ENCODE data around the gene B3GNT7.
A peak's percentile ranks its signal among the peaks of the same experiment; 100 is the strongest.
"Not testable (repeated sequence)": the region's sequence is repeated elsewhere in the genome, so short reads cannot be mapped to it uniquely, and the experiment has no call there.

Gene B3GNT7

DNA sequence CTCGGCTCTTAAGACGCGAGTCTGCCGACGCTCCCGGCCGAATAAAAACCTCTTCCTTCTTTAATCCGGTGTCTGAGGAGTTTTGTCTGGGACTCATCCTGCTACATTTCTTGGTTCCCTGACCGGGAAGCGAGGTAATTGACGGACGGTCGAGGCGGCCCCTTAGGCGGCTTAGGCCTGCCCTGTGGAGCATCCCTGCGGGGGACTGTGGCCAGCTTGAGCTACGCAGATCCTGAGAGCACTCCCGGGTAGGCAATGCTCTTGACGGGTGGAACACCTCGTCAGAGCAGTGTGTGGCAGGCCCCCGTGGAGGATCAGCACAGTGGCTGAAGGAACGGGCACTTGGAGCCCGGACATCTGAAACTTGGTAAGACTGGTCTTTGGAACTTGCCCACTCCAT lies 5.6 kb downstream of the B3GNT7 start:
- not testable (repeated sequence) for H3K4me2 ChIP-seq (ENCODE audit: low read length); H4K8ac ChIP-seq (ENCODE audit: low read depth, low read length)
- WGBS (ENCODE audit: extremely low coverage, insufficient coverage, low lambda C conversion rate), result no CpG with 5 or more reads among the region's 23 CpGs

DNA sequence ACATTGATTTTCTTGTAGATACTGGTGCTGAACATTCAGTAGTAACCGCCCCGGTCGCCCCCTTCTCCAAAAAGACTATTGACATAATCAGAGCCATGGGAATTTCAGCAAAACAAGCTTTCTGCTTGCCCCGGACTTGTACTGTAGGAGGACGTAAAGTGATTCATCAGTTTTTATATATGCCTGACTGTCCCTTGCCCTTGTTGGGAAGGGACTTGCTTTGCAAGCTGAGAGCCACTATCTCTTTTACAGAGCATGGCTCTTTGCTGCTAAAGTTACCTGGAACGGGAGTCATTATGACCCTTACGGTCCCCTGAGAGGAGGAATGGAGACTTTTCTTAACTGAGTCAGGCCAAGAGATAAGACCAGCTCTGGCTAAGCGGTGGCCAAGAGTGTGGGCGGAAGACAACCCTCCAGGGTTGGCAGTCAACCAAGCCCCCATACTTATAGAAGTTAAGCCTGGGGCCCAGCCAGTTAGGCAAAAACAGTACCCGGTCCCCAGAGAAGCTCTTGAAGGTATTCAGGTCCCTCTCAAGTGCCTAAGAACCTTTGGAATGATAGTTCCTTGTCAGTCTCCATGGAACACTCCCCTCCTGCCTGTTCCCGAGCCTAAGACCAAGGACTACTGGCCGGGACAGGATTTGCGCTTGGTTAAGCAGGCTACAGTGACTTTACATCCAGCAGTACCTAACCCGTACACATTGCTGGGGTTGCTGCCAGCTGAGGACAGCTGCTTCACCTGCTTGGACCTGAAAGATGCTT lies 8.1 kb downstream of the B3GNT7 start:
- not testable (repeated sequence) for H4K5ac ChIP-seq (ENCODE audit: low read length); H2BK120ac ChIP-seq (ENCODE audit: low read depth, low read length); H2BK15ac ChIP-seq (replicated peaks; ENCODE audit: low read depth); H3K4me2 ChIP-seq (ENCODE audit: low read length); H2BK5ac ChIP-seq (ENCODE audit: low read length); H3K27me3 ChIP-seq (ENCODE audit: insufficient read depth, low read length, poor library complexity); H3K27ac ChIP-seq (ENCODE audit: low read depth, low read length); H4K8ac ChIP-seq (ENCODE audit: low read depth, low read length); H3K18ac ChIP-seq (ENCODE audit: low read length); H3K9ac ChIP-seq (ENCODE audit: low read length); H3K79me1 ChIP-seq (ENCODE audit: low read length); H3K4me1 ChIP-seq (ENCODE audit: control insufficient read depth, low read depth, low read length); H3K56ac ChIP-seq (ENCODE audit: low read length); H3K4me3 ChIP-seq (ENCODE audit: low read length); H3K36me3 ChIP-seq (ENCODE audit: control insufficient read depth, insufficient read depth, low read length); H3K23ac ChIP-seq (ENCODE audit: low read length); H3K4ac ChIP-seq (ENCODE audit: low read depth, low read length); H2AK5ac ChIP-seq (ENCODE audit: low read length)
- WGBS (ENCODE audit: extremely low coverage, insufficient coverage, low lambda C conversion rate), result no CpG with 5 or more reads among the region's 14 CpGs
- peaks cover 13% of the 10 kb centered on the region for H3K79me2 ChIP-seq (ENCODE audit: control insufficient read depth, insufficient read depth, low read length)
- DNase-seq, result peak; percentile 46

More for the DNA sequence above, 5.6 kb downstream of the B3GNT7 start:
- not testable (repeated sequence) for H2BK15ac ChIP-seq (replicated peaks; ENCODE audit: low read depth); H3K18ac ChIP-seq (ENCODE audit: low read length); H3K4me3 ChIP-seq (ENCODE audit: low read length); H3K79me1 ChIP-seq (ENCODE audit: low read length); DNase-seq; H3K9ac ChIP-seq (ENCODE audit: low read length); H2AK5ac ChIP-seq (ENCODE audit: low read length); H3K56ac ChIP-seq (ENCODE audit: low read length); H3K27ac ChIP-seq (ENCODE audit: low read depth, low read length); H3K4ac ChIP-seq (ENCODE audit: low read depth, low read length); H3K27me3 ChIP-seq (ENCODE audit: insufficient read depth, low read length, poor library complexity); H3K23ac ChIP-seq (ENCODE audit: low read length); H2BK5ac ChIP-seq (ENCODE audit: low read length); H3K36me3 ChIP-seq (ENCODE audit: control insufficient read depth, insufficient read depth, low read length); H2BK120ac ChIP-seq (ENCODE audit: low read depth, low read length); H4K5ac ChIP-seq (ENCODE audit: low read length); H3K4me1 ChIP-seq (ENCODE audit: control insufficient read depth, low read depth, low read length)
- H3K79me2 ChIP-seq (ENCODE audit: control insufficient read depth, insufficient read depth, low read length), result peaks cover 38% of the 10 kb centered on the region

DNA sequence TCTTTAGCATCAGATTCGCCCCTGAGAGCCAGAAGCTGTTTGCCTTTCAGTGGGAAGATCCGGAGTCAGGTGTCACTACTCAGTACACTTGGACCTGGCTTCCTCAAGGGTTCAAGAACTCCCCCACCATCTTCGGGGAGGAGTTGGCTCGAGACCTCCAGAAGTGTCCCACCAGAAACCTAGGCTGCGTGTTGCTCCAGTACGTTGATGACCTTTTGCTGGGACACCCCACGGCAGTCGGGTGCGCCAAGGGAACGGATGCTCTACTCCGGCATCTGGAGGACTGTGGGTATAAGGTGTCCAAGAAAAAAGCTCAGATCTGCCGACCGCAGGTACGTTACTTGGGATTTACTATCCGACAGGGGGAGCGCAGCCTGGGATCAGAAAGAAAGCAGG lies 8.7 kb downstream of the B3GNT7 start:
- not testable (repeated sequence) for H3K18ac ChIP-seq (ENCODE audit: low read length); H3K4ac ChIP-seq (ENCODE audit: low read depth, low read length); H3K4me3 ChIP-seq (ENCODE audit: low read length); H2BK5ac ChIP-seq (ENCODE audit: low read length); DNase-seq; H3K4me2 ChIP-seq (ENCODE audit: low read length); H3K27ac ChIP-seq (ENCODE audit: low read depth, low read length); H2BK120ac ChIP-seq (ENCODE audit: low read depth, low read length); H3K27me3 ChIP-seq (ENCODE audit: insufficient read depth, low read length, poor library complexity); H4K8ac ChIP-seq (ENCODE audit: low read depth, low read length); H3K9ac ChIP-seq (ENCODE audit: low read length); H4K5ac ChIP-seq (ENCODE audit: low read length); H2AK5ac ChIP-seq (ENCODE audit: low read length); H3K79me1 ChIP-seq (ENCODE audit: low read length); H3K36me3 ChIP-seq (ENCODE audit: control insufficient read depth, insufficient read depth, low read length); H2BK15ac ChIP-seq (replicated peaks; ENCODE audit: low read depth); H3K56ac ChIP-seq (ENCODE audit: low read length); H3K79me2 ChIP-seq (ENCODE audit: control insufficient read depth, insufficient read depth, low read length); H3K4me1 ChIP-seq (ENCODE audit: control insufficient read depth, low read depth, low read length); H3K23ac ChIP-seq (ENCODE audit: low read length)
- no CpG with 5 or more reads among the region's 16 CpGs for WGBS (ENCODE audit: extremely low coverage, insufficient coverage, low lambda C conversion rate)

DNA sequence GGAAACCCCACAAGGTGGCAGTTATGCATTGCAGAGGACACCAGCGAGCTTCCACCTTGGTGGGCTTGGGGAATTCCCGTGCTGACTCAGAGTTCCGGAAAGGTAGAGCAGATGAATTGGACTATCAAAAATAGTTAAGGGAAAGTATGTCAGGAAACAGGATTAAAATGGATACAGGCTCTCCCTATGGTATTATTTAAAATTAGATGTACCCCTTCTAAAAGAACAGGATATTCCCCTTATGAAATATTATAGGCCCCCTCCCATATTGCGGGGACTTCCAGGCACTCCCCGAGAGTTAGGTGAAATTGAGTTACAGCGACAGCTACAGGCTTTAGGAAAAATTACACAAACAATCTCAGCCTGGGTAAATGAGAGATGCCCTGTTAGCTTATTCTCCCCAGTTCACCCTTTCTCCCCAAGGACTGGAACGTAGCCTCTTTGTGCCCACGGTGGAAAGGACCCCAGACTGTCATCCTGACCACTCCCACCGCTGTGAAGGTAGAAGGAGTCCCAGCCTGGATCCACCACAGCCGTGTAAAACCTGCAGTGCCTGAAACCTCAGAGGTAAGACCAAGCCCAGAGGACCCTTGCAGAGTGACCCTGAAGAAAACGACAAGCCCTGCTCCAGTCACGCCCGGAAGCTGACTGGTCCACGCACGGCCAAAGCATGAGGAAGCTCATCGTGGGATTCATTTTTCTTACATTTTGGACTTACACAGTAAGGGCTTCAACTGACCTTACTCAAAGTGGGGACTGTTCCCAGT lies 10.3 kb downstream of the B3GNT7 start:
- H3K23ac ChIP-seq (ENCODE audit: low read length), result not testable (repeated sequence)

DNA sequence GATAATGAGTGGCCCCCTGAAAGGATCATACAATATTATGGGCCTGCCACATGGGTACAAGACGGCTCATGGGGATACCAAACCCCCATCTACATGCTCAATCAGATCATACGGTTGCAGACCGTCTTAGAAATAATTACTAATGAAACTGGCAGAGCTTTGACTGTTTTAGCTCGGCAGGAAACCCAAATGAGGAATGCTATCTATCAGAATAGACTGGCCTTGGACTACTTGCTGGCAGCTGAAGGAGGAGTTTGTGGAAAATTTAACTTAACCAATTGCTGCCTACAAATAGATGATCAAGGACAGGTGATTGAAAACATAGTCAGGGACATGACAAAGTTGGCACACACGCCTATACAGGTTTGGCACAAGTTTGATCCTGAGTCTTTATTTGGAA lies 12.2 kb downstream of the B3GNT7 start:
- not testable (repeated sequence) for DNase-seq; H3K4me2 ChIP-seq (ENCODE audit: low read length); H2BK15ac ChIP-seq (replicated peaks; ENCODE audit: low read depth); H3K23ac ChIP-seq (ENCODE audit: low read length); H4K5ac ChIP-seq (ENCODE audit: low read length); H3K27me3 ChIP-seq (ENCODE audit: insufficient read depth, low read length, poor library complexity); H3K79me1 ChIP-seq (ENCODE audit: low read length); H3K18ac ChIP-seq (ENCODE audit: low read length); H3K36me3 ChIP-seq (ENCODE audit: control insufficient read depth, insufficient read depth, low read length); H3K56ac ChIP-seq (ENCODE audit: low read length); H3K4ac ChIP-seq (ENCODE audit: low read depth, low read length); H2AK5ac ChIP-seq (ENCODE audit: low read length); H2BK120ac ChIP-seq (ENCODE audit: low read depth, low read length); H3K79me2 ChIP-seq (ENCODE audit: control insufficient read depth, insufficient read depth, low read length); H2BK5ac ChIP-seq (ENCODE audit: low read length); H4K8ac ChIP-seq (ENCODE audit: low read depth, low read length); H3K9ac ChIP-seq (ENCODE audit: low read length); H3K27ac ChIP-seq (ENCODE audit: low read depth, low read length); H3K4me1 ChIP-seq (ENCODE audit: control insufficient read depth, low read depth, low read length); H3K4me3 ChIP-seq (ENCODE audit: low read length)
- no CpG with 5 or more reads among the region's 5 CpGs for WGBS (ENCODE audit: extremely low coverage, insufficient coverage, low lambda C conversion rate)

More for the DNA sequence above, 10.3 kb downstream of the B3GNT7 start:
- not testable (repeated sequence) for H2BK15ac ChIP-seq (replicated peaks; ENCODE audit: low read depth); H3K79me1 ChIP-seq (ENCODE audit: low read length); H3K4me3 ChIP-seq (ENCODE audit: low read length); H2BK5ac ChIP-seq (ENCODE audit: low read length); H3K18ac ChIP-seq (ENCODE audit: low read length); H3K27me3 ChIP-seq (ENCODE audit: insufficient read depth, low read length, poor library complexity); H3K79me2 ChIP-seq (ENCODE audit: control insufficient read depth, insufficient read depth, low read length); H3K4ac ChIP-seq (ENCODE audit: low read depth, low read length); H3K9ac ChIP-seq (ENCODE audit: low read length); H3K36me3 ChIP-seq (ENCODE audit: control insufficient read depth, insufficient read depth, low read length); H2BK120ac ChIP-seq (ENCODE audit: low read depth, low read length); H4K5ac ChIP-seq (ENCODE audit: low read length); H3K27ac ChIP-seq (ENCODE audit: low read depth, low read length); H3K4me2 ChIP-seq (ENCODE audit: low read length); H2AK5ac ChIP-seq (ENCODE audit: low read length); DNase-seq; H3K4me1 ChIP-seq (ENCODE audit: control insufficient read depth, low read depth, low read length)
- Histone ChIP-seq H4K8ac (ENCODE audit: low read depth, low read length) (peak overlapping the region; percentile 77), H3K56ac (ENCODE audit: low read length) (peak overlapping the region; percentile 56)
- WGBS (ENCODE audit: extremely low coverage, insufficient coverage, low lambda C conversion rate), result no CpG with 5 or more reads among the region's 16 CpGs

Measured in mesendoderm (in vitro differentiated cells).